Measurements from ENCODE around the gene POM121L2.

GRCh38 chr6:27273783-27274182 lies 38.3 kb downstream of the POM121L2 start:
- no peak for TF ChIP-seq CTCF (IDR thresholded peaks at IDR 0.05)
- no peak for TF ChIP-seq POLR2A (IDR thresholded peaks at IDR 0.05)

Measured in adrenal gland (tissue), 5 donors.